ENCODE data around the gene PLEKHA7.
A peak's percentile ranks its signal among the peaks of the same experiment; 100 is the strongest.

The PLEKHA7 gene

GRCh38 chr11:16801288-16801980 lies 212.8 kb downstream of the PLEKHA7 start:
- no peak for DNase-seq

GRCh38 chr11:16800382-16800781 lies 213.8 kb downstream of the PLEKHA7 start:
- DNase-seq = no peak

GRCh38 chr11:16799890-16800289 lies 214.3 kb downstream of the PLEKHA7 start:
- no peak for DNase-seq

GRCh38 chr11:16799221-16799620 lies 215.0 kb downstream of the PLEKHA7 start:
- no peak for DNase-seq

GRCh38 chr11:16797776-16798175 lies 216.4 kb downstream of the PLEKHA7 start:
- no peak for DNase-seq

- no peak for DNase-seq
These were observed 217.9 kb downstream of the PLEKHA7 start for GRCh38 chr11:16796311-16796710.

- DNase-seq = no peak
These were observed 219.1 kb downstream of the PLEKHA7 start for GRCh38 chr11:16795146-16795545.

- no peak for DNase-seq
These were observed 220.0 kb downstream of the PLEKHA7 start for GRCh38 chr11:16794047-16794818.

GRCh38 chr11:16793511-16793910 lies 220.7 kb downstream of the PLEKHA7 start:
- DNase-seq = no peak

GRCh38 chr11:16793009-16793408 lies 221.2 kb downstream of the PLEKHA7 start:
- no peak for DNase-seq

- no peak for DNase-seq
These were observed 221.8 kb downstream of the PLEKHA7 start for GRCh38 chr11:16792426-16792825.

GRCh38 chr11:16791191-16791961 lies 222.8 kb downstream of the PLEKHA7 start:
- peak; percentile 3 for DNase-seq

- DNase-seq = no peak
These were observed 223.6 kb downstream of the PLEKHA7 start for GRCh38 chr11:16790486-16791190.

GRCh38 chr11:16789560-16790485 lies 224.4 kb downstream of the PLEKHA7 start:
- no peak for DNase-seq

- DNase-seq = no peak
These were observed 225.2 kb downstream of the PLEKHA7 start for GRCh38 chr11:16789063-16789420.

GRCh38 chr11:16788141-16789062 lies 225.8 kb downstream of the PLEKHA7 start:
- DNase-seq = peak; percentile 57

- DNase-seq = no peak
These were observed 227.0 kb downstream of the PLEKHA7 start for GRCh38 chr11:16787035-16787742.

GRCh38 chr11:16786131-16786530 lies 228.1 kb downstream of the PLEKHA7 start:
- no peak for DNase-seq

GRCh38 chr11:16785520-16786128 lies 228.6 kb downstream of the PLEKHA7 start:
- DNase-seq = peak; percentile 71

- DNase-seq = no peak
These were observed 229.5 kb downstream of the PLEKHA7 start for GRCh38 chr11:16784666-16785065.
